Activated B cell treated with CpG ODN at 0.5 μM for 24 hours (primary cell): ENCODE measurements around the gene MRC2. TPM values are rescaled to one million over a fixed set of nuclear protein-coding genes. Genes with fewer than 3 reads are reported as not detected.

ENCODE experiments used
- ATAC-seq: fragments of 200-7000 bp; cut with Tn5 transposase; one replicate; pipeline ENCODE4 v1.10.0; 2021; ENCODE audit warnings: low read depth, mild to moderate bottlenecking, moderate library complexity
- CTCF ChIA-PET: fragments of 350-600 bp; sonication (Branson Sonifier 250); formaldehyde crosslinking; loops from one replicate; lab custom pipeline; 2021; ENCODE audit warnings: antibody characterized with exemption; lab: Charles Lee
- POLR2A ChIA-PET: fragments of 350-600 bp; sonication (Branson Sonifier 250); formaldehyde crosslinking; loops from one replicate; lab custom pipeline; 2021; ENCODE audit warnings: antibody characterized with exemption; lab: Charles Lee
- DNase-seq: peaks from one replicate; pipeline ENCODE4 v3.0.0; 2022
- H3K27ac Mint-ChIP-seq: one replicate; pipeline ENCODE4 v1.8.0; 2020; ENCODE audit warnings: mixed read lengths
- H3K27me3 Mint-ChIP-seq: one replicate; pipeline ENCODE4 v1.8.0; 2021; ENCODE audit warnings: mixed read lengths
- H3K36me3 Mint-ChIP-seq: one replicate; pipeline ENCODE4 v1.8.0; 2021; ENCODE audit warnings: low read depth, mixed read lengths
- H3K4me1 Mint-ChIP-seq: one replicate; pipeline ENCODE4 v1.8.0; 2021; ENCODE audit warnings: mixed read lengths
- H3K4me3 Mint-ChIP-seq: one replicate; pipeline ENCODE4 v1.8.0; 2020; ENCODE audit warnings: mild to moderate bottlenecking, mixed read lengths
- H3K9me3 Mint-ChIP-seq: one replicate; pipeline ENCODE4 v1.8.0; 2020; ENCODE audit warnings: mixed read lengths
- CTCF ChIP-seq: fragments of 200-600 bp; IDR thresholded peaks from one replicate; pipeline ENCODE4 v1.8.0; 2022; ENCODE audit warnings: antibody characterized with exemption, mild to moderate bottlenecking
- intact Hi-C: fragments of 100-400 bp; cut with micrococcal nuclease; formaldehyde crosslinking; loops from one replicate; pipeline ENCODE4 v1.15.1; 2024
- total RNA-seq: library from RNA; stranded (reverse); gene quantifications from 2 replicates; pipeline ENCODE4 v1.2.3, GENCODE V29; 2022

Gene MRC2
- total RNA-seq, 1 donor from 2014 or later, result 0.11 TPM

GRCh38 chr17:62723842-62724241 lies 96.4 kb downstream of the MRC2 start:
- H3K27ac Mint-ChIP-seq, result no peak overlapping the region
- no peak overlapping the region for H3K4me3 Mint-ChIP-seq
- H3K36me3 Mint-ChIP-seq, result no peaks in the 10 kb centered on the region
- H3K4me1 Mint-ChIP-seq, result peaks cover 64% of the 10 kb centered on the region
- ATAC-seq (no peak), DNase-seq (no peak)
- CTCF ChIA-PET, result interaction anchor here (1.5 kb wide), 1 partner anchor 16 kb away, joined by 3 read pairs; no protein-coding TSS in a partner anchor
- H3K9me3 Mint-ChIP-seq, result no peaks in the 10 kb centered on the region
- no peak for TF ChIP-seq CTCF
- intact Hi-C loops, result loop anchor here (1.0 kb wide), 3 partner anchors 21 to 244 kb away; no protein-coding TSS in a partner anchor
- H3K27me3 Mint-ChIP-seq, result peaks cover 3% of the 10 kb centered on the region
- POLR2A ChIA-PET, result no interaction called here

GRCh38 chr17:62724398-62725146 lies 97.1 kb downstream of the MRC2 start:
- TF ChIP-seq CTCF, result no peak
- no peaks in the 10 kb centered on the region for H3K36me3 Mint-ChIP-seq
- ChIA-PET POLR2A (interaction anchor here (0.5 to 0.8 kb wide), 3 partner anchors 31 to 683 kb away, joined by 3 to 6 read pairs (median 4); no protein-coding TSS in a partner anchor), CTCF (interaction anchor here (1.0 to 1.5 kb wide), 2 partner anchors 16 to 20 kb away, joined by 3 read pairs; no protein-coding TSS in a partner anchor)
- no peaks in the 10 kb centered on the region for H3K9me3 Mint-ChIP-seq
- peaks cover 60% of the 10 kb centered on the region for H3K4me1 Mint-ChIP-seq
- intact Hi-C loops, result loop anchor here (1.0 kb wide), 3 partner anchors 21 to 244 kb away; no protein-coding TSS in a partner anchor
- peak overlapping the region; percentile 91 for H3K27ac Mint-ChIP-seq
- ATAC-seq (peak; percentile 92), DNase-seq (peak; percentile 46)
- H3K27me3 Mint-ChIP-seq, result peaks cover 3% of the 10 kb centered on the region
- H3K4me3 Mint-ChIP-seq, result peak overlapping the region; percentile 75

GRCh38 chr17:62725791-62726249 lies 98.3 kb downstream of the MRC2 start:
- POLR2A ChIA-PET, result no interaction called here
- no peak overlapping the region for H3K27ac Mint-ChIP-seq
- H3K9me3 Mint-ChIP-seq, result no peaks in the 10 kb centered on the region
- intact Hi-C loops, result no loop called here
- H3K27me3 Mint-ChIP-seq, result peaks cover 2% of the 10 kb centered on the region
- CTCF ChIA-PET, result no interaction called here
- no peak for ATAC-seq
- no peak for TF ChIP-seq CTCF
- H3K4me3 Mint-ChIP-seq, result peak overlapping the region; percentile 24
- DNase-seq, result no peak
- H3K36me3 Mint-ChIP-seq, result no peaks in the 10 kb centered on the region
- peaks cover 50% of the 10 kb centered on the region for H3K4me1 Mint-ChIP-seq

- intact Hi-C loops, result no loop called here
- Mint-ChIP-seq H3K4me1 (peaks cover 41% of the 10 kb centered on the region), H3K4me3 (no peak overlapping the region), H3K27me3 (peaks cover 2% of the 10 kb centered on the region), H3K9me3 (no peaks in the 10 kb centered on the region), H3K27ac (no peak overlapping the region), H3K36me3 (no peaks in the 10 kb centered on the region)
- DNase-seq, result no peak
- no peak for TF ChIP-seq CTCF
- POLR2A ChIA-PET, result interaction anchor here (0.7 to 1.0 kb wide), 2 partner anchors 8 to 58 kb away, joined by 3 read pairs; no protein-coding TSS in a partner anchor
- CTCF ChIA-PET, result no interaction called here
- ATAC-seq, result no peak
Observed at GRCh38 chr17:62727916-62728672, 100.6 kb downstream of the MRC2 start.

GRCh38 chr17:62732125-62732524 lies 104.7 kb downstream of the MRC2 start:
- POLR2A ChIA-PET, result no interaction called here
- DNase-seq (no peak), ATAC-seq (no peak)
- Mint-ChIP-seq H3K27ac (no peak overlapping the region), H3K27me3 (no peaks in the 10 kb centered on the region), H3K4me3 (no peak overlapping the region), H3K9me3 (no peaks in the 10 kb centered on the region), H3K36me3 (no peaks in the 10 kb centered on the region), H3K4me1 (peaks cover 12% of the 10 kb centered on the region)
- TF ChIP-seq CTCF, result no peak
- CTCF ChIA-PET, result no interaction called here
- intact Hi-C loops, result no loop called here
